Smooth muscle cell (in vitro differentiated cells): ENCODE results near the gene INPPL1. TPM values are rescaled to one million over a fixed set of nuclear protein-coding genes. Genes with fewer than 3 reads are reported as not detected.

ENCODE experiments used
- DNase-seq: peaks from one replicate; lab custom pipeline; 2025; ENCODE audit not compliant: unreplicated experiment; lab: John Stamatoyannopoulos, UW
- H2AFZ ChIP-seq: fragments of 200-600 bp; sonication (generic); 2 replicates; pipeline ENCODE4 v1.6.0; 2016; ENCODE audit warnings: antibody characterized with exemption, low read depth, mild to moderate bottlenecking
- H3F3A ChIP-seq: fragments of 200-600 bp; sonication (generic); 2 replicates; pipeline ENCODE4 v1.6.0; 2017; ENCODE audit warnings: antibody characterized with exemption, low read depth
- H3K27ac ChIP-seq: fragments of 200-600 bp; sonication (generic); 2 replicates; pipeline ENCODE4 v1.5.1; 2016; ENCODE audit warnings: low read depth, mild to moderate bottlenecking
- H3K27me3 ChIP-seq: fragments of 200-600 bp; sonication (generic); 2 replicates; pipeline ENCODE4 v1.6.1; 2016; ENCODE audit warnings: low read depth, mild to moderate bottlenecking
- H3K36me3 ChIP-seq: fragments of 200-600 bp; sonication (generic); 2 replicates; pipeline ENCODE4 v1.5.1; 2016; ENCODE audit warnings: low read depth
- H3K4me1 ChIP-seq: fragments of 200-600 bp; sonication (generic); 2 replicates; pipeline ENCODE4 v1.5.1; 2016; ENCODE audit warnings: low read depth
- H3K4me2 ChIP-seq: fragments of 200-600 bp; sonication (generic); 2 replicates; pipeline ENCODE4 v1.6.0; 2016; ENCODE audit warnings: mild to moderate bottlenecking
- H3K4me3 ChIP-seq: fragments of 200-600 bp; sonication (generic); 2 replicates; pipeline ENCODE4 v1.5.1; 2016; ENCODE audit warnings: mild to moderate bottlenecking
- H3K79me2 ChIP-seq: fragments of 200-600 bp; sonication (generic); 2 replicates; pipeline ENCODE4 v1.6.0; 2016; ENCODE audit warnings: low read depth, mild to moderate bottlenecking
- H3K9ac ChIP-seq: fragments of 200-600 bp; sonication (generic); 2 replicates; pipeline ENCODE4 v1.6.0; 2016; ENCODE audit warnings: low read depth
- H3K9me3 ChIP-seq: fragments of 200-600 bp; sonication (generic); replicated peaks from 2 replicates; pipeline ENCODE4 v1.5.1; 2016; ENCODE audit warnings: low read depth
- H4K20me1 ChIP-seq: fragments of 200-600 bp; sonication (generic); 2 replicates; pipeline ENCODE4 v1.6.0; 2016; ENCODE audit warnings: low read depth
- CTCF ChIP-seq: fragments of 200-600 bp; sonication (generic); IDR thresholded peaks from 2 replicates; pipeline ENCODE4 v1.5.1; 2017; ENCODE audit warnings: borderline replicate concordance, mild to moderate bottlenecking, antibody characterized with exemption; ENCODE audit not compliant: insufficient read depth, poor library complexity, severe bottlenecking
- WGBS: methylation state at CpG from one replicate; pipeline ENCODE4 v1.1.7; 2016; ENCODE audit warnings: low lambda C conversion rate; 5-methylcytosine and 5-hydroxymethylcytosine counted together
- polyA plus RNA-seq: library from polyadenylated mRNA; unstranded; fragments of >200 nt; fragmentation: Nextera tagmentation; extraction: Ambion mirVana; gene quantifications from 2 replicates; pipeline ENCODE4 v1.2.1, GENCODE V29; 2016
- total RNA-seq: library from RNA; depleted of rRNA; stranded (reverse); fragments of >200 nt; gene quantifications from 2 replicates; pipeline ENCODE4 v1.2.3, GENCODE V29; 2014

The INPPL1 gene
- total and polyA plus RNA-seq, 2 experiments from 2014 or later = 71.6 to 95.6 TPM

- Histone ChIP-seq H3K4me1 (no peaks in the 10 kb centered on the region), H3K27ac (no peak overlapping the region), H3K79me2 (no peaks in the 10 kb centered on the region), H3F3A (no peaks in the 10 kb centered on the region), H3K27me3 (peaks cover 13% of the 10 kb centered on the region), H4K20me1 (no peaks in the 10 kb centered on the region), H3K4me2 (no peak overlapping the region), H3K9me3 (no peaks in the 10 kb centered on the region), H3K36me3 (no peaks in the 10 kb centered on the region), H3K9ac (no peak overlapping the region), H2AFZ (no peak overlapping the region), H3K4me3 (no peak overlapping the region)
- WGBS = 67% methylated on average over 1 of the region's 1 CpG
- no peak for TF ChIP-seq CTCF
- DNase-seq = no peak
These were observed 47.4 kb downstream of the INPPL1 start for GRCh38 chr11:72271980-72272379.

- 92% methylated on average over 6 of the region's 6 CpGs for WGBS
- Histone ChIP-seq H3K79me2 (no peaks in the 10 kb centered on the region), H3K27me3 (peaks cover 13% of the 10 kb centered on the region), H4K20me1 (no peaks in the 10 kb centered on the region), H3K9me3 (no peaks in the 10 kb centered on the region), H3K9ac (no peak overlapping the region), H3K4me2 (no peak overlapping the region), H3K4me1 (no peaks in the 10 kb centered on the region), H3K36me3 (no peaks in the 10 kb centered on the region), H2AFZ (no peak overlapping the region), H3F3A (no peaks in the 10 kb centered on the region), H3K27ac (no peak overlapping the region), H3K4me3 (no peak overlapping the region)
- no peak for DNase-seq
- TF ChIP-seq CTCF = no peak
These were observed 49.9 kb downstream of the INPPL1 start for GRCh38 chr11:72274435-72274834.

DNA sequence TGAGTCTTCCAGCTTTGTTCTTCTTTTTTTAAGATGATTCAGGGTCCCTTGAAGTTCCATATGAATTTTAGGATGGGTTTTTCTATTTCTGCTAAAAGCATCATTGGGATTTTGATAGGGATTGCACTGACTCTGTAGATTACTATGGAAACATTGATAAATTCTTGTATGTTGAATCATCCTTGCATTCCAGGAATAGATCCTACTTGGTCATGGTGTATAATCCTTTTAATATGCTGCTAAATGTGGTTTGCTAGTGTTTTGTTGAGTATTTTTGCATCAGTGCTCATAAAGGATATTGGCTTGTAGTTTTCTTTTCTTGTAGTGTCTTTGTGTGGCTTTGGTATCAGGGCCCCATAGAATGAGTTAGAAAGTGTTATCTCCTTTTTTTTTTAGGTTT lies 54.3 kb downstream of the INPPL1 start:
- peak overlapping the region; percentile 42 for H3K4me2 ChIP-seq

More for the DNA sequence above, 54.3 kb downstream of the INPPL1 start:
- no peaks in the 10 kb centered on the region for H3K36me3 ChIP-seq
- H2AFZ ChIP-seq = no peak overlapping the region
- H3F3A ChIP-seq = no peaks in the 10 kb centered on the region
- H3K4me1 ChIP-seq = no peaks in the 10 kb centered on the region
- H4K20me1 ChIP-seq = no peaks in the 10 kb centered on the region
- H3K9ac ChIP-seq = no peak overlapping the region
- no peaks in the 10 kb centered on the region for H3K79me2 ChIP-seq
- TF ChIP-seq CTCF = no peak
- DNase-seq = no peak
- H3K4me3 ChIP-seq = no peak overlapping the region
- H3K27me3 ChIP-seq = no peaks in the 10 kb centered on the region
- H3K27ac ChIP-seq = peak overlapping the region; percentile 17
- H3K9me3 ChIP-seq = no peaks in the 10 kb centered on the region
